H1 (cell line): ENCODE data around the gene PKMYT1.

Experiments
- CEBPB ChIP-seq: IDR thresholded peaks from 2 replicates; pipeline ENCODE4 v1.6.1; 2012; ENCODE audit warnings: low read depth, low read length
- CHD1 ChIP-seq: IDR thresholded peaks from 2 replicates; pipeline ENCODE4 v1.6.1; 2012; ENCODE audit warnings: low read depth, low read length, improper control_type of control experiment
- CTCF ChIP-seq, 3 experiments: IDR thresholded peaks; 1 replicate in 2 of 3; 2 replicates in 1 of 3; pipeline versions ENCODE4 v1.5.1 to v1.6.1; 2011; ENCODE audit warnings: low read length in 3 of 3, mild to moderate bottlenecking in 3 of 3, inconsistent platforms in 2 of 3, low read depth in 1 of 3, moderate library complexity in 1 of 3; ENCODE audit not compliant: insufficient read depth in 1 of 3; ENCODE audit errors: control extremely low read depth in 1 of 3
- EGR1 ChIP-seq: IDR thresholded peaks from 2 replicates; pipeline ENCODE4 v1.6.1; 2011; ENCODE audit warnings: low read depth, low read length, borderline replicate concordance
- POLR2A ChIP-seq, 2 experiments: IDR thresholded peaks; 1 replicate in 1 of 2; 2 replicates in 1 of 2; pipeline ENCODE4 v1.6.1; 2011; ENCODE audit warnings: low read depth in 2 of 2, low read length in 2 of 2, mild to moderate bottlenecking in 2 of 2; ENCODE audit errors: control extremely low read depth in 1 of 2
- POLR2AphosphoS5 ChIP-seq: IDR thresholded peaks from 2 replicates; pipeline ENCODE4 v1.6.1; 2011; ENCODE audit warnings: low read depth, low read length
- RBBP5 ChIP-seq: IDR thresholded peaks from 2 replicates; pipeline ENCODE4 v1.7.1; 2012; ENCODE audit warnings: low read depth, mild to moderate bottlenecking, inconsistent platforms, low read length, moderate library complexity, borderline replicate concordance
- RNF2 ChIP-seq: fragments of 200-900, 300-1000 bp; sonication (generic); IDR thresholded peaks from 2 replicates; pipeline ENCODE4 v1.7.1; 2016; ENCODE audit warnings: borderline replicate concordance, low read depth, mild to moderate bottlenecking, antibody characterized with exemption, low read length; ENCODE audit not compliant: poor library complexity, severe bottlenecking; ENCODE audit errors: missing control alignments
- RXRA ChIP-seq: IDR thresholded peaks from 2 replicates; pipeline ENCODE4 v1.6.1; 2011; ENCODE audit warnings: low read depth, mild to moderate bottlenecking, low read length, moderate library complexity; ENCODE audit not compliant: insufficient read depth
- SIRT6 ChIP-seq: IDR thresholded peaks from one replicate; pipeline ENCODE4 v1.7.1; 2012; ENCODE audit warnings: low read length, inconsistent platforms
- SP1 ChIP-seq: IDR thresholded peaks from 2 replicates; pipeline ENCODE4 v1.6.1; 2011; ENCODE audit warnings: low read depth, low read length
- TAF1 ChIP-seq: IDR thresholded peaks from 2 replicates; pipeline ENCODE4 v1.6.1; 2011; ENCODE audit warnings: mild to moderate bottlenecking, low read depth, low read length
- ZNF274 ChIP-seq: IDR thresholded peaks from 2 replicates; pipeline ENCODE4 v1.7.0; 2012; ENCODE audit warnings: low read length, borderline replicate concordance; ENCODE audit errors: extremely low read depth

- TF ChIP-seq CTCF (IDR thresholded peaks at IDR 0.05; ENCODE audit: control extremely low read depth in 1 of 3, insufficient read depth in 1 of 3, low read depth in 1 of 3, low read length in 3 of 3) = no peak
- no peak for TF ChIP-seq RNF2
- TF ChIP-seq POLR2A (IDR thresholded peaks at IDR 0.05; ENCODE audit: control extremely low read depth in 1 of 2, low read depth in 2 of 2, low read length in 2 of 2) = peak; percentile 84 to 87
- TF ChIP-seq SIRT6 = no peak
- TF ChIP-seq EGR1 = peak; percentile 85
- peak; percentile 100 for TF ChIP-seq SP1
- TF ChIP-seq CHD1 = no peak
- TF ChIP-seq POLR2AphosphoS5 = peak; percentile 75
- peak; percentile 97 for TF ChIP-seq RBBP5
- TF ChIP-seq ZNF274 = no peak
- TF ChIP-seq RXRA = peak; percentile 94
- TF ChIP-seq CEBPB = no peak
- TF ChIP-seq TAF1 = peak; percentile 87
Measured at GRCh38 chr16:3007957-3008689, 27.9 kb upstream of the PKMYT1 start.
